ENCODE data around the gene DUSP9.

Gene DUSP9

DNA sequence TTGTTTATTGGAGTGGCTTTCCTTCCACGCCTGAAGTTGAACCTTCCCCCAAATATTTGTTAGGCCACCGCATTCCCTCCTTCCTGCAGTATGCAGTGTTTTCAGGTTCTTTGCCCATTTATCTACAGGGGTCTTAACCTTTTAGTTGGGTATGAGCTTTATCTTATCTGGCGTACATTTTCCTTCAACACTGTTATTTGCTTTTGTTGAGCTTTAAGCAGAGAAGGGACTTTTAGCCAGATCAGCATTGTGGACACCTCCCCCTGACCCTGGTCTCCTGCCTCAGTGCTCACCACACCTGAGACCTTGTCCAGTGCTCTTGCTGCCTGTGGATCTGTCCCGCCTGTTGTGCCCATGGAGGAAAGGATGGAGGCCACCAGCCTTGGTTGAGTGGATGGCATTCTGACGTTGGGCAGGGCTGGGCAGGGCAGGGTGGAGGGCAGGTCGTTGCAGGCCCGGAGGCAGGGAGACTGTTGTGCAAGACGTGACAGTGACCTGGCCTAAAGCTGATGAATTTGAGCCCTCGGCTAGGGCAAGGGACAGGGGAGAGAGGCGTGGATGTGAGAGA is 998 bp upstream of the DUSP9 start:
- TF ChIP-seq, protein P1, sequence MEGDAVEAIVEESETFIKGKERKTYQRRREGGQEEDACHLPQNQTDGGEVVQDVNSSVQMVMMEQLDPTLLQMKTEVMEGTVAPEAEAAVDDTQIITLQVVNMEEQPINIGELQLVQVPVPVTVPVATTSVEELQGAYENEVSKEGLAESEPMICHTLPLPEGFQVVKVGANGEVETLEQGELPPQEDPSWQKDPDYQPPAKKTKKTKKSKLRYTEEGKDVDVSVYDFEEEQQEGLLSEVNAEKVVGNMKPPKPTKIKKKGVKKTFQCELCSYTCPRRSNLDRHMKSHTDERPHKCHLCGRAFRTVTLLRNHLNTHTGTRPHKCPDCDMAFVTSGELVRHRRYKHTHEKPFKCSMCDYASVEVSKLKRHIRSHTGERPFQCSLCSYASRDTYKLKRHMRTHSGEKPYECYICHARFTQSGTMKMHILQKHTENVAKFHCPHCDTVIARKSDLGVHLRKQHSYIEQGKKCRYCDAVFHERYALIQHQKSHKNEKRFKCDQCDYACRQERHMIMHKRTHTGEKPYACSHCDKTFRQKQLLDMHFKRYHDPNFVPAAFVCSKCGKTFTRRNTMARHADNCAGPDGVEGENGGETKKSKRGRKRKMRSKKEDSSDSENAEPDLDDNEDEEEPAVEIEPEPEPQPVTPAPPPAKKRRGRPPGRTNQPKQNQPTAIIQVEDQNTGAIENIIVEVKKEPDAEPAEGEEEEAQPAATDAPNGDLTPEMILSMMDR (conservative IDR thresholded peaks at IDR 0.05; ENCODE audit: low read depth, low read length): no peak
- H3K4me3 ChIP-seq (ENCODE audit: low read length): no peak overlapping the region

DNA sequence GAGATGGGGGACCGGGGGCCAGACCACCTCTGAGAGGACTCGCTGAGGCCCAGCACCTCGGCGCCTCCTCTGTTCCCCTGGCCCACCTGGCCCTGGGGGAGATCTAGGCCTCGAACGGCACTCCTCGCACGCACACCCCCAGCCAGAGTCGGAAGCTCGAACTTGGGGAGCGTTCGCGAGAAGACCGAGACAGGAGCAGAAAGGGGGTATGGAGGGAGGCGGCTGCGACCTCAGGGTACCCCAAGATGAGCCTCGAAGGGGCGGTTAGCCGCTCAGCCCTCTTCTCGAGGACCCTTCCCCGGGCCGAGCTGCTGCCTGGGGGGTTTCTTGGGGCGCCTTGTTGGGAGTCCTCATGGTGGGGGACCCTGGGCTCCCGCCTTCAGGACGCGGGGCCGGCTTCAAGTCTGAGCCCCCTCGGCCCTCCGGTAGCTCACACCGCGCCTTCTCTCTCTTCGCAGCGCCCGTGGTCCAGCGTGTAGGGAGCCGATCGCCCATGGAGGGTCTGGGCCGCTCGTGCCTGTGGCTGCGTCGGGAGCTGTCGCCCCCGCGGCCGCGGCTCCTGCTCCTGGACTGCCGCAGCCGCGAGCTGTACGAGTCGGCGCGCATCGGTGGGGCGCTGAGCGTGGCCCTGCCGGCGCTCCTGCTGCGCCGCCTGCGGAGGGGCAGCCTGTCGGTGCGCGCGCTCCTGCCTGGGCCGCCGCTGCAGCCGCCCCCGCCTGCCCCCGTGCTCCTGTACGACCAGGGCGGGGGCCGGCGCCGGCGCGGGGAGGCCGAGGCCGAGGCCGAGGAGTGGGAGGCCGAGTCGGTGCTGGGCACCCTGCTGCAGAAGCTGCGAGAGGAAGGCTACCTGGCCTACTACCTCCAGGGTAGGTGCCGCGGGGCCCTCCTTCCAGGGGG is 706 bp downstream of the DUSP9 start:
- DNase-seq (ENCODE audit: low read depth): no peak
- TF ChIP-seq, protein P1 (conservative IDR thresholded peaks at IDR 0.05; ENCODE audit: low read depth, low read length): no peak
- H3K4me3 ChIP-seq (ENCODE audit: low read length): no peak overlapping the region

More for the DNA sequence above, 998 bp upstream of the DUSP9 start:
- no peak for DNase-seq (ENCODE audit: low read depth)

DNA sequence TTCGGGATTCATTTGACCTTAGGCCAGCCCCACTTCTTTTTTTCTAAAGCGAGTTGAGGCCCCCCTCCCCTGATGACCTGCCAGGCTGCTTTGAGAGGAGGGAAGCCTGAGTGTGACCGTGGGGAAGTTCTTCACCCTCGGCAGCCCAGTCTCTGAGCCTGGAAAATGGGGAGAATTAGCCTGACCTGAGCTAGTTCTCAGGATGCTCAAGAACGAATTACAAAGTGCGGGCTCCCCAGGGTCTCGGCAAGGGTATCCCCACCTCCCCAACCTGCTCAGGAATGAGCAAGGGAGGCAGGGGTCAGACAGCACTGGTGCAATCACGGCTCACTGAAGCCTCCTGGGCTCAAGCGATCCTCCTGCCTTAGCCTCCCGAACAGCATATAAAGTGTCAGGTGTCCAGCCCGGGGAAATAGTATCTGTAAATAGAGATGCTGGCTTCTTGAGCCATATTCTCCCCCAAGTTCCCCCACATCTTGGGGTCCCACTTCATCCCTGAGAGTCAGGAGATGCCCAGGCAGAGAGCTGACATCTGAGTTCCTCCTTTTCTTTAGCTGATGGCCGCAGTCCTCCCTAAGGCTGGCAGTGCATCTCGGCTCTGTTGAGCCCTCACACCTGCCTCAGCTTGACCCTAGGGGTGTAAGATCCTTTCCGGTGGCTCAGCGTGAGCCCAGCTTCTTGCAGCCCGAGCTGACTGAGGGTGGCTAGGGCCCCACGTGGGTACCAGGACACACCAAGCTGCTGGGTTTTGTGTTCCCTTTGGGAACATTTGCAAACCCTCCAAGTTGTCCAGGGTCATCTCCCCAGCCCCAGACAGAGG is 1.6 kb downstream of the DUSP9 start:
- DNase-seq (ENCODE audit: low read depth): no peak
- TF ChIP-seq, protein P1 (conservative IDR thresholded peaks at IDR 0.05; ENCODE audit: low read depth, low read length): no peak
- H3K4me3 ChIP-seq (ENCODE audit: low read length): no peak overlapping the region

DNA sequence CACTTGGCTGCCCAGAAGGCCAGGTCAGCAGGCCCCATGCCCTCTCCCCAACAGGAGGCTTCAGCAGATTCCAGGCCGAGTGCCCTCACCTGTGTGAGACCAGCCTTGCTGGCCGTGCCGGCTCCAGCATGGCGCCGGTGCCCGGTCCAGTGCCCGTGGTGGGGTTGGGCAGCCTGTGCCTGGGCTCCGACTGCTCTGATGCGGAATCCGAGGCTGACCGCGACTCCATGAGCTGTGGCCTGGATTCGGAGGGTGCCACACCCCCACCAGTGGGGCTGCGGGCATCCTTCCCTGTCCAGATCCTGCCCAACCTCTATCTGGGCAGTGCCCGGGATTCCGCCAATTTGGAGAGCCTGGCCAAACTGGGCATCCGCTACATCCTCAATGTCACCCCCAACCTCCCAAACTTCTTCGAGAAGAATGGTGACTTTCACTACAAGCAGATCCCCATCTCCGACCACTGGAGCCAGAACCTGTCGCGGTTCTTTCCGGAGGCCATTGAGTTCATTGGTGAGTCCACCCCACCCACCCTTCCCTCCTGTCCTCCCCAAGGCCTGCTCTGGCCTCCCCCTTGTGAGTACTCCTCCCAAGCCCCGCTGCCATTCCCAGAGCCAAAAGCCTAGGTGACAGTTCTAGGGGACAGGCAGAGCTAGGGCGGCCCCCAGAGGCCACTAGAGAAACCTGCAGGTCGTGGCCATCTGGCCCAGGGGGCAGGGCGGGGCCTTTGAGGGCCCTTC is 2.3 kb downstream of the DUSP9 start:
- DNase-seq (ENCODE audit: low read depth): no peak
- TF ChIP-seq, protein P1 (conservative IDR thresholded peaks at IDR 0.05; ENCODE audit: low read depth, low read length): peak; percentile 39
- H3K4me3 ChIP-seq (ENCODE audit: low read length): no peak overlapping the region

DNA sequence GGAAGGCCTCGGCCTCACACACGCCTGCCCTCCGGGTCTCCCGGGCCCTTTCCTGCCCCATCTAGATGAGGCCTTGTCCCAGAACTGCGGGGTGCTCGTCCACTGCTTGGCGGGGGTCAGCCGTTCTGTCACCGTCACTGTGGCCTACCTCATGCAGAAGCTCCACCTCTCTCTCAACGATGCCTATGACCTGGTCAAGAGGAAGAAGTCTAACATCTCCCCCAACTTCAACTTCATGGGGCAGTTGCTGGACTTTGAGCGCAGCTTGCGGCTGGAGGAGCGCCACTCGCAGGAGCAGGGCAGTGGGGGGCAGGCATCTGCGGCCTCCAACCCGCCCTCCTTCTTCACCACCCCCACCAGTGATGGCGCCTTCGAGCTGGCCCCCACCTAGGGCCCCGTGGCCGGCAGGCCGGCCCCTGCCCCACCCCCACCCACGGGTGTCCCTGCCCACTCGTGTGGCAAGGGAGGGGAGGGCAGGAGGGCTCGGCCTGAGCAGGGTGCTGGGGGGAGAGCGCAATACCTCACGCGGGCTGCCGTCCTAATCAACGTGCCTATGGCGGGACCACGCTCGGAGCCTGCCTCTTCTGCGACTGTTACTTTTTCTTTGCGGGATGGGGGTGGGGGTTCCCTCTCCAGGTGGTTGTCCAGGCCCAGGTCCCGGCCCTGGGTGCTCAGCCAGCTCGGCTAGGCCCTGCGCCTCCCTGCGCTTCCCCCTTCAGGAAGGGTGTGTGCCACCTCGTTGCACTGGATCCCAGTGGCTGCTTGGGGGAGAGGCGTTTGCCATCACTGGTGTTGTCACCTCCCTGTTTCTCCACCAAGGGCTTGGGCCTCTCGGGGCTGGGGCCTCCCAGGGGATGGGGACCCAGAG is 3.1 kb downstream of the DUSP9 start:
- DNase-seq (ENCODE audit: low read depth): no peak
- TF ChIP-seq, protein P1 (conservative IDR thresholded peaks at IDR 0.05; ENCODE audit: low read depth, low read length): no peak
- H3K4me3 ChIP-seq (ENCODE audit: low read length): no peak overlapping the region

DNA sequence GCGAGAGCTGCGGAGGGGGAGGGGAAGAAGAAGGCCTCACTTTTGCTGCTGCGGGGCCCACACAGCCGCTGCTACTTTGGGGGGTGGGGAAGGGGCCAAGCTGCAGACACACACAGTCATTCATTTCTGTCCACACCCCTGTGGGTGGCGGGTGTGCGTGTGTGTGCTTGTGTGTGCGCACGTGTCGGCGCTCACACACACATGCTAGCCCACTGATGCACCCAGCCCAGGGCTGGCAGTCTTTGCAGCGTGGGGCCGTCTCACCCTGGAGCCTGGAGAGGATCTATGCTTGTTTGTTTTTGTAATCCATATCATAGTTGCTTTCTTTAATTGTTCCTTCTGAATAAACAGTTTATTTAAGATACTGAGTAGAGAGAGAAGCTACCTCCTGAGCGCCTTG is 4.0 kb downstream of the DUSP9 start:
- TF ChIP-seq, protein P1 (conservative IDR thresholded peaks at IDR 0.05; ENCODE audit: low read depth, low read length): no peak
- H3K4me3 ChIP-seq (ENCODE audit: low read length): no peak overlapping the region
- DNase-seq (ENCODE audit: low read depth): no peak
